GM12865 (cell line): Measurements from ENCODE around the gene RIN3.

Experiments used
- DNase-seq: peaks from one replicate; pipeline ENCODE4 v3.0.0; 2010; ENCODE audit warnings: low read depth
- H3K4me3 ChIP-seq: 2 replicates; pipeline ENCODE4 v1.5.1; 2011; ENCODE audit warnings: mild to moderate bottlenecking, low read depth, low read length, control low read depth
- TF ChIP-seq, protein P1 (sequence below): IDR thresholded peaks from 2 replicates; pipeline ENCODE4 v1.5.1; 2011; ENCODE audit warnings: low read length, control low read depth, low read depth, inconsistent platforms; ENCODE audit not compliant: insufficient read depth; ENCODE audit errors: missing control alignments

Gene RIN3

DNA sequence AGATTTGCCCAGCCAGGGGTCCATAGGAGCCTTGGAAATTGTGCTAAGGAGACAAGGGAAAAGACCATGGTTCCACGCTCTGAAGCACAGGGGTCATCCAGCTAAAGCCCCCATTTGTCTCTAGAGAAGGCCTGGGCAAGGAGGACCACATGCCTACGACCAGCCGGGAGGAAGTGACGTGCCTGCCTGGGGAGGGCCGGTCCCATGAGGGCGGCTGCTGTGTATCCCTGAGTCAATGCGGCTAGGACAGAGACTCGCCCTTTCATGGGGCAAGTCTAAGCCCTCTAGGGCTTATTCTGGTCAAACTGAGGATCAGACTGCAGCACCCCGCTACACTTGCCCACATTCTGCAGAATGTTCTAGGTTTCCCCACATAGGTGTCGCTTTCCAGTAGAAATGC lies 20.6 kb upstream of the RIN3 start:
- no peak overlapping the region for H3K4me3 ChIP-seq
- DNase-seq: no peak
- TF ChIP-seq, protein P1, sequence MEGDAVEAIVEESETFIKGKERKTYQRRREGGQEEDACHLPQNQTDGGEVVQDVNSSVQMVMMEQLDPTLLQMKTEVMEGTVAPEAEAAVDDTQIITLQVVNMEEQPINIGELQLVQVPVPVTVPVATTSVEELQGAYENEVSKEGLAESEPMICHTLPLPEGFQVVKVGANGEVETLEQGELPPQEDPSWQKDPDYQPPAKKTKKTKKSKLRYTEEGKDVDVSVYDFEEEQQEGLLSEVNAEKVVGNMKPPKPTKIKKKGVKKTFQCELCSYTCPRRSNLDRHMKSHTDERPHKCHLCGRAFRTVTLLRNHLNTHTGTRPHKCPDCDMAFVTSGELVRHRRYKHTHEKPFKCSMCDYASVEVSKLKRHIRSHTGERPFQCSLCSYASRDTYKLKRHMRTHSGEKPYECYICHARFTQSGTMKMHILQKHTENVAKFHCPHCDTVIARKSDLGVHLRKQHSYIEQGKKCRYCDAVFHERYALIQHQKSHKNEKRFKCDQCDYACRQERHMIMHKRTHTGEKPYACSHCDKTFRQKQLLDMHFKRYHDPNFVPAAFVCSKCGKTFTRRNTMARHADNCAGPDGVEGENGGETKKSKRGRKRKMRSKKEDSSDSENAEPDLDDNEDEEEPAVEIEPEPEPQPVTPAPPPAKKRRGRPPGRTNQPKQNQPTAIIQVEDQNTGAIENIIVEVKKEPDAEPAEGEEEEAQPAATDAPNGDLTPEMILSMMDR: no peak

DNA sequence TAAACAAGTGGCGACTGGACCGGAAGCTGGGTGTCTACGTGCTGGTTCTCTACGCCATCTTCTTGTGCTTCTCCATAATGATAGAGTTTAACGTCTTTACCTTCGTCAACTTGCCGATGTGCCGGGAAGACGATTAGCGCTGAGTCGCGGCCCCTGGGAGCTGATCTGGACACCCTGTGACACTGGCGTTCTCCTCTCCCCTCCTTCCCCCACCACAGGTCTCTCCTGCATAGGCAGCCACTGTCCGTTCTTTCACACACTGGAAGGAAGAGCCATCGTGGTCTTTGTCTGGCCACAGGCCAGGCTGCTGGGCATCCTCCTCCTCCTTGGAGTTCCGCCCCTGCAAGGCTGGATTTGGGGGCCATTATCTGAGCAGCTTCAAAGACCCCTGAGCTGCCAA lies 20.1 kb upstream of the RIN3 start:
- TF ChIP-seq, protein P1: no peak
- no peak overlapping the region for H3K4me3 ChIP-seq
- DNase-seq: no peak

DNA sequence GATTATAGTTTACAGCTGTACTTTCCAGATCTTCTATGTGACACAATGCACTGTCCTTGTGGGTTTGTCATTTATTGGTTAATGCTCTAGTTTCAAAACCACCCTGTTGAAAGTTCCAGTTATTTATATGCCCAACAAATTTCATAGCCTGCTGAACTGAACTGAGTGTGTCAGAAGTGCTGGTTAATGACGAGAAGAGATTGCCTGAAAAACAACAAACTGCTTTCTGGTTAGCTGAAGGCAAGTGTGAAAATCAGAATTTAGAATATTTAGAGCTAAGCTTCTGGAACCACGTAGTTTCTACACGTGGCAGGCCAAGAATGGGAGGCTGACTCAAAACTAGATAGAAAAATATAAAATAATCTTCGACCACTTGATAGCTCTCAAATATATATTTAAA lies 19.1 kb upstream of the RIN3 start:
- TF ChIP-seq, protein P1: no peak
- DNase-seq: peak; percentile 44
- H3K4me3 ChIP-seq: no peak overlapping the region

DNA sequence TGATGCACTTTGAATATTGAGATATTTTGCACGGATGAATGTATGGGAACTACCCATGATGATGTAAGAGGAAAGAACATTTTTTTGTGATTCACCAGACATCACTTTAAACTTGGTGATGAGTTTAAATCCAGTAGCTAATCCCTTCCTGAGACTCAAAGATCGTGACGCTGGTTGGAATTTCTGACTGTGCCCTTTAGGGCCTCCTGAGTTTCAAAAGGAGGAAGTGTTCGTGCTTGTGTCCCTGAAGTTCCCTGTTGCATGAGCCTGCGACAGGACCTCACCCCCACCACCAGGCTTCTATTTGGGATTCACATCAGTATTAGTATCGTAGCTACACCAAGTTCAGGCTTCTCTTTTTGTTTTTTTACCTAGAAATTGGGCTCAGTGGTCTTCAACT lies 18.6 kb upstream of the RIN3 start:
- no peak for DNase-seq
- H3K4me3 ChIP-seq: no peak overlapping the region
- TF ChIP-seq, protein P1: no peak

DNA sequence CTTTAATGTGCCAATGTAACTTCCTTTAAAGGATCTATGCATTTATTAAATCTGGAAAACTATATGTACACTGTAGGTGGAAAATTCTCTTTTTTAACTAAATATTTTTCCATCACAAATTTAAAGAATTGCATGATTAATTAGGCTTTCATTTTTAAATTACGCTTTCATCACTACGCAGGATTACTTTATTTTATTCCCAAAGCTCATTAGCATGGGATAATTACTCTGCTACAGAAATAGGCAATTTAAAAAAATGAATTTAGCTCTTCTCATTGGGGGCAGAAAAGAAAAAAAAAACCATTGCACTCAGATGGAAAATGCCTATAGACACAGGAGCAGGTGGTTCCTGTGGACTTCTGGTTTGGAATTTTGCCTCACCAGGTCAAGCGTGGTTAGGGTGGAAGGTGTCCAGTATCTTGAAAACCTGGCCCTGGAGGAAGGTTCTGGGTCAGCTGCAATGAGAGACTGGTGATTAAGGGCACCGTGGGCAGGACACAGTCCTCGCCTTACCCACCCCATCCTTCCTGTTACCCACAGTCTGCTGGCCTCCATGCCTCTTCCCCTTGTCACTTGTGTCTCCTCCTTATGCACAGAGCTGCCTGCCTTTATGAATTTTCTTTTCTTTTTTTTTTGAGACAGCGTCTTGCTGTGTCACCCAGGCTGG lies 17.3 kb upstream of the RIN3 start:
- TF ChIP-seq, protein P1: no peak
- no peak for DNase-seq

DNA sequence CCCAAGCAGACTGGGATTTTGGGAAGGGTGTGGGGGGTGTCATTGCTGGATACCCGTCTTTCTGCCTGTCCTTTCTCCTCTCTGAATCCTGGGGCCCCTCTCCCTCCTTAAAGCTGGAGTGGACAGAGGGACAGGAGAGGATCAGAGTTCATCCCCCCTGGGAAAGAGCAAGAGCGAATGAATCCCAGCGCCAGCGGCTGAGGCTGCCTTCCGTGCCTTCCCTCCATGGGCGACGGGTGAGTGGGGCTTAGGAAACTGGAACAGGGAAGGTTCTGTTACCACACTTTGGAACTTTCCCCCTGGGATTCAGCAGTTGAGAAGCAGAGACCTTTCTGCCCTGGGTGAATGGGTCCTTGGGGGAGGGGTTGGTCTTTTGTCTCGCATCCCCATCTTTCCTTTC lies 16.2 kb upstream of the RIN3 start:
- DNase-seq: no peak
- H3K4me3 ChIP-seq: no peak overlapping the region
- TF ChIP-seq, protein P1: no peak

More for the DNA sequence above, 17.3 kb upstream of the RIN3 start:
- H3K4me3 ChIP-seq: no peak overlapping the region

DNA sequence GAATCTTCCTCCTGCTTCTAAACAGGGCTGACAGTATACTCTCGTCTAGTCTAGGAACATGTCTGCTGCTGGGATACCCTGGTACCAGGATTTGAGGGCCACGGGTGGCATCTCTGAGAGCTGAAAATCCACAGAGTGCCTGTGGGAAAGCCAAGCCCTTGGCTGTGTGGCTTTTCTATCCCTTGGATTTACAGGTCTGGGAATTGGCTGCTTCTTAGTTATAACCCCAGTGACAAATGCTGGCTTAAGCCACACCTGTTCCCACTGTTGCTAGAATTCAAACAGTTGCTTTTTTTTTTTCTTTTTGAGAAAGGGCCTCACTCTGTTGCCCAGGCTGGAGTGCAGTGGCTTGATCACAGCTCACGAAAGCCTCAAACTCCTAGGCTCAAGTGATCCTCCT lies 14.3 kb upstream of the RIN3 start:
- no peak overlapping the region for H3K4me3 ChIP-seq
- DNase-seq: no peak
- TF ChIP-seq, protein P1: no peak
